ENCODE data around the gene KREMEN2. TPM values are rescaled to one million over a fixed set of nuclear protein-coding genes. Genes with fewer than 3 reads are reported as not detected.

Gene KREMEN2
- total and polyA plus RNA-seq, 2 of the 13 experiments (the other 11 are each of a cell fraction or from before 2014, with no cell fraction given): 0.48 to 1.2 TPM

DNA sequence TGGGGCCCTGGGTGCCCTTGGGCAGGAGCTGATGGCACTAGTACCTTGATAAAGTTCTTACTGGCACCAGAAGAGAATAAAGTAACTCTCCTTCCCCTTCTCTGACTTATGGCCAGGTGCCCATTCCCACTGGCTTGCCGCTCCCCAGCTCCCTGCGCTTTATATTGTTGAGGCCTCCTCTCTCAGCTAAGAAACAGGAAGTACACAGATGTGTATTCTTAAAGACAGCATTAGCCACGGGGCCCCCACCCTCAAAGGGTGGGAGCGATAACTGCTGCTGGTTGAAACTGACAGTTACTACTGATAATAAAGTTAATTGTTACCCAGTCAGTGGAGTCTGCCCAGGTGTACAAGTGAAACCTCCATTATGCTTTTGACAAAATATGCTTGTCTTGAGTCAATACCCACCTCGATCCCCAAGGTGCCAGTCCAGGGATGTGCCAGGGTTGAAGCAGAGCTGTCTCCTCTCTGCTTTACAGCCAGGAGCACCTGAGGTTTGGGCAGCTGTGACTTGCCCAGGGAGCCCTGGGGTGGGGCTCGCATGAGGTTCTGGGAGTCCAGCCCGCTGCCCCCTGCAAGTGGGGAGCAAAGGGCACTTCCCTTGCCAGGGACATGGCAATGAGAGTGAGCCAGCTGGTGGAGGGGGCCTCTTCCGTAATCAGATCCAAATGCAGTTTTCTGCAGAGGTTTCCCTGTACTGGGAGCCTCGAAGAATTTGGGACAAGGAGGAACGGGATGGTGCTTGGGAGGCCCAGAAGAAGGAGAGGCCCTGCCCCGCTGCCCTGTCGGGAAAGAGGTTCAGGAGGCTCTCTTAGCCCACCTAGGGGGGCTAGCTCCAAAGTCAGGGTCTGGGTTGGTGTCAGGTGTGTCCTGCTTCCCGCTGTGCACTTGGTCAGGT is 43.2 kb downstream of the KREMEN2 start (continued):
- TF ChIP-seq ZBTB20 (CRISPR knock-in tag; IDR thresholded peaks at IDR 0.05; ENCODE audit: borderline replicate concordance, low read depth) (no peak), CC2D1A (CRISPR knock-in tag; IDR thresholded peaks at IDR 0.05) (no peak), ZKSCAN8 (CRISPR knock-in tag; IDR thresholded peaks at IDR 0.05; ENCODE audit: borderline replicate concordance) (no peak), HNRNPUL1 (IDR thresholded peaks at IDR 0.05; ENCODE audit: low read depth, low read length) (no peak), PRPF4 (IDR thresholded peaks at IDR 0.05; ENCODE audit: low read depth, low read length, poor library complexity, severe bottlenecking) (no peak), GABPA (IDR thresholded peaks at IDR 0.05; ENCODE audit: low read depth, low read length) (no peak), GABPA (CRISPR knock-in tag; IDR thresholded peaks at IDR 0.05; ENCODE audit: low read depth) (no peak), POLR2AphosphoS5 (IDR thresholded peaks at IDR 0.05; ENCODE audit: low read depth, low read length) (no peak), ZBTB34 (CRISPR knock-in tag; IDR thresholded peaks at IDR 0.05) (no peak), TRIM22 (IDR thresholded peaks at IDR 0.05) (no peak), THAP7 (CRISPR knock-in tag; IDR thresholded peaks at IDR 0.05) (no peak), DPF2 (CRISPR knock-in tag; IDR thresholded peaks at IDR 0.05; ENCODE audit: borderline replicate concordance, low read depth) (0 out of 2 replicates have a peak, but pooled peaks have one; percentile 18), SMYD3 (CRISPR knock-in tag; IDR thresholded peaks at IDR 0.05) (no peak), ZC3H4 (CRISPR knock-in tag; IDR thresholded peaks at IDR 0.05; ENCODE audit: borderline replicate concordance) (no peak), ZNF205 (CRISPR knock-in tag; IDR thresholded peaks at IDR 0.05) (no peak), NFIB (CRISPR knock-in tag; IDR thresholded peaks at IDR 0.05; ENCODE audit: borderline replicate concordance) (no peak), CHCHD3 (CRISPR knock-in tag; IDR thresholded peaks at IDR 0.05) (no peak), ZFP62 (CRISPR knock-in tag; IDR thresholded peaks at IDR 0.05) (no peak), NR2C2 (CRISPR knock-in tag; IDR thresholded peaks at IDR 0.05; ENCODE audit: borderline replicate concordance) (no peak), KLF13 (CRISPR knock-in tag; IDR thresholded peaks at IDR 0.05) (no peak), RARG (CRISPR knock-in tag; IDR thresholded peaks at IDR 0.05; ENCODE audit: low read depth) (no peak), ETV5 (CRISPR knock-in tag; IDR thresholded peaks at IDR 0.05; ENCODE audit: borderline replicate concordance) (peak; percentile 34; the same call in 1 of the 2 replicates), ZNF3 (CRISPR knock-in tag; IDR thresholded peaks at IDR 0.05) (no peak), CREB1 (IDR thresholded peaks at IDR 0.05) (no peak), CREB1 (CRISPR knock-in tag; IDR thresholded peaks at IDR 0.05) (no peak), JUN (CRISPR knock-in tag; IDR thresholded peaks at IDR 0.05) (no peak), NCOR1 (IDR thresholded peaks at IDR 0.05; ENCODE audit: borderline replicate concordance, low read length) (0 out of 2 replicates have a peak, but pooled peaks have one; percentile 27), SIX4 (CRISPR knock-in tag; IDR thresholded peaks at IDR 0.05) (peak; percentile 37; the same call in 1 of the 2 replicates), ZNF891 (CRISPR knock-in tag; IDR thresholded peaks at IDR 0.05) (0 out of 2 replicates have a peak, but pooled peaks have one; percentile 14), NCOA5 (CRISPR knock-in tag; IDR thresholded peaks at IDR 0.05) (no peak)

Measured in HepG2 (cell line).